ENCODE results near the gene PTPRG.
"Not testable (repeated sequence)": the region's sequence is repeated elsewhere in the genome, so short reads cannot be mapped to it uniquely, and the experiment has no call there.

Gene PTPRG

DNA sequence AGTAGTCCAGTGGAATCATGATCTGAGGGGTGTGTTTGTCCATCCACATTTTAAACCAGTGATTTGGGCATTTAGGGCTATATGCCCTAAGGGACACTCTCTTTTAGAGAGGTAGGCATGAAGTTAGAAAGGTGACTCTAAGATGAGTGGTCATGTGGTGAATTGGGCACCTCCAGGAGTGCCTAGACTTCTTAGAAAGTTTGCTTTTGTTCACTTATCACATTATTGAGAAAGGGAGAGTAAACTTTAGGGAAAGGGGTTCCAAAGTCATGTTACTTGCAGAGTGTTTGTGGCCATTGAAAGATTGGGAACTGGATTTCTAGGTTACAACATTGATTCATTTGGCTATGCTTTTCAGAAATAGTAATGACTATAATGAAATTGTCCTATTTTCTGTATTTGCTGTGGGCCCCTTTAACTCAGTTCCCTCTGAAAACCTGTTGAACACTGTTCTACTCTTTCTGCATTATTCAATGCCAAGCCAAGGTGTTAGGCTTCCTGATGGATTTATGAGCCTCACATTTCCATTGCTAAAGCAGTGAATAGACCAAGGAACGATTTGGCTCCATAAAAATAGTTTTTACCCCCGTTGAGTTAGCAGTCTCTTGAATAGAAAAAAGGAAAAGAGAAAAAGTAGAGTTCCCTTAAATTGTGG, 169.3 kb downstream of the PTPRG start:
- DNase-seq: no peak

GRCh38 chr3:61733000-61733399, 171.6 kb downstream of the PTPRG start:
- no peak for DNase-seq

- no peak for DNase-seq
These were observed 172.5 kb downstream of the PTPRG start for GRCh38 chr3:61733876-61734275.

- DNase-seq: no peak
These were observed 173.6 kb downstream of the PTPRG start for GRCh38 chr3:61734749-61735686.

GRCh38 chr3:61736506-61736905, 175.1 kb downstream of the PTPRG start:
- no peak for DNase-seq

DNA sequence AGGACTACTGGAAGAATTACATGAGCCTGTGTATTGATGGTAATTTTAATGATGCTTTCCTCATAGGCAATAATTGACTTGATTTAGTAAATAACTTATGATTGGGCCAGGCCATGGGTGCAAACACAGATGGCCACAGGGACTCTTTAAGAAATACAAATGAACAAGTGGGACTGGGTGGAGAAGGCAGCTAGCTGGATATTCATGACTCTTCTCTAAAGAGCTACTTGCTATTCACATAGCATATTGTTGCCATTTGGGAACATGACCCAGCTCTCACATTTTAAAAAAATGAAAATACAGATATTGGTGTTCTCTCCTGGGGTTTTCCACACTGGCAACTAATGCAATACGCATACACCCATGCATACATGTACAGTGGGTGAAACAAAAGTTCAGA, 178.3 kb downstream of the PTPRG start:
- DNase-seq: no peak

GRCh38 chr3:61740494-61740893, 179.1 kb downstream of the PTPRG start:
- DNase-seq: no peak

- no peak for DNase-seq
These were observed 180.2 kb downstream of the PTPRG start for GRCh38 chr3:61741551-61741950.

- DNase-seq: no peak
These were observed 180.6 kb downstream of the PTPRG start for GRCh38 chr3:61742006-61742405.

- no peak for DNase-seq
These were observed 181.7 kb downstream of the PTPRG start for GRCh38 chr3:61743067-61743466.

- DNase-seq: no peak
These were observed 182.4 kb downstream of the PTPRG start for GRCh38 chr3:61743686-61744242.

GRCh38 chr3:61748288-61748687, 186.9 kb downstream of the PTPRG start:
- DNase-seq: no peak

DNA sequence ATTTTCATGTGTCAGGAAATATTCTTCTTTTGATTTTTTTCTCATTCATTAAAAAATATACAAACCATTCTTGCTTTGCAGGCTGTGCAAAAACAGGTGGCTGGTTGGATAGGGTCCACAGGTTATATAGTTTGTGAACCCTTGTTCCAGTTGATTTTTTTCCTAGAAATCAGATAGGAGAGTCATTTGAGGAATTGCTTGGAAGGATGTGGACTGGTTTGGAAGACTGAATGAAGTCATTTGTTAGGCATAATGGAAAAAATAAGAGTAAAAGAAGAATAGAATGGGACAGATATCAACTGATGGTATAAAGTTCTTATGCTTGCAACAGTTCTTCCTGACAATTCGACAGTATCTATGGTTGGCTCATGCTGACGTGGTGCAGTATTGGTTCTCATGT, 189.4 kb downstream of the PTPRG start:
- no peak for DNase-seq

- no peak for DNase-seq
These were observed 197.5 kb downstream of the PTPRG start for GRCh38 chr3:61758839-61759238.

DNA sequence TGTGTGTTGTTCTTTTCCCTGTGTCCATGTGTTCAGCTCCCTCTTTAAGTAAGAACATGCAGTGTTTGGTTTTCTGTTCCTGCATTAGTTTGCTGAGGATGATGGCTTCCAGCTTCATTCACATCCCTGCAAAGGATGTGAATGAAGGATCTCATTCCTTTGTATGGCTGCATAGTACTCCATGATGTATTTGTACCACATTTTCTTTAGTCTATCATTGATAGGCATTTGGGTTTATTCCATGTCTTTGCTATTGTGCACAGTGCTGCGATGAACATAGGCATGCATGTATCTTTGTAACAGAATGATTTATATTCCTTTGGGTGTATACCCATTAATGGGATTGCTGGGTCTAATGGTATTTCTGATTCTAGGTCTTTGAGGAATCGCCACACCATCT, 199.4 kb downstream of the PTPRG start:
- not testable (repeated sequence) for DNase-seq

- no peak for DNase-seq
These were observed 200.5 kb downstream of the PTPRG start for GRCh38 chr3:61761694-61762430.

- DNase-seq: no peak
These were observed 203.9 kb downstream of the PTPRG start for GRCh38 chr3:61765157-61765876.

DNA sequence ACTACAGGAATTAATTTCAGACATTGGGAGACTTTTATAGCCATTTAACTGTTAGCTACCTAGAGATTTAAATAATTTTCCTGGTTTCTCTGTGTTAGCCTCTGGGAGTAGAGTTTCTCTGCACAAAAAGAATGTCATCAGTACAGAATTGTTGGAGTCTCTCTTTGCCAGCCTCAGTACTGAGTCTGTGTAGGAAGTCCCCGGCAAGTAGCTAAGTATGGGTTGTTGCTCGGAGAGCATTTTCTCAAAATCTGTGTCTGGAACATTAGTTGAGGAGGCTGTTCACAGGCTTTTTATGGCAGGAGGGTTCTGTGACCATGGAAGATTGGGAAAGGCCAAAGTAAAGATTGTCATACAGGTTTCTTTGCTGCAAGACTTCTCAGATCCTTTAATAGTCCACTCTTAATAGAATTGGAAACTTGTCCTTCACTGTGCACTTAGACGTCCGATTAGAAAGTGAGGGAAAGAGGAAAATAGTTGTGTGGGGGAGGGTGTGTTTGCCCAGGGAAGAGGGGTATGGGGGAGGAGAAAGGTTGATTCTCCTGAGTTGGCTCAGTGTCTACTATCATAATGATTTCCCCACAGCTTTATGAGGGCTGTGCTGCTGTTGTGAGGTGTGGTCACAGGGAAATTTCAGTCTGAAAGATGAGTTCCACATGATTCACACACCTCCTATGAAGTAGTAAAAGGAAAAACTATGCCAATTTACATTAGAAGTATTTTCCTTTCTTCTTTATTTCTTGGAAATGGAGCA, 207.1 kb downstream of the PTPRG start:
- no peak for DNase-seq

GRCh38 chr3:61769266-61769990, 208.1 kb downstream of the PTPRG start:
- DNase-seq: no peak

DNA sequence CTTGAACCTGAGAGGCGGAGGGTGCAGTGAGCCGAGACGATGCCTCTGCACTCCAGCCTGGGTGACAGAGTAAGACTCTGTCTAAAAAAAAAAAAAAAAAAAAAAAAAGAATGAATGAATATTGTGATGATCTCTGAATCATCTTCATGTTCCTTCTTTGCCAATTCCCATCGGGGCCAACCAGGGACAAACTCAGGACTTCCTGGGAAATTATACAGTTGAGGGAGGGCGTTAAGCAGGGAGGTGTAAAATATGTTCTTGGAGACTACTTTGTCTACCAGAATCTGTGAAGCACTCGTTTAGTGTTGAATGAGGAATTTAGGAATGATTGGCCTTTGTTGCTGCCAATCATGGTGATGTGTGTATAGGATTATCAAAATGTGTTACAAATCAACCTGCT, 210.6 kb downstream of the PTPRG start:
- no peak for DNase-seq

- no peak for DNase-seq
These were observed 211.1 kb downstream of the PTPRG start for GRCh38 chr3:61772456-61772855.
